Astrocyte (in vitro differentiated cells and primary cell): Measurements from ENCODE around the gene ARHGEF37.
"Not testable (repeated sequence)": the region's sequence is repeated elsewhere in the genome, so short reads cannot be mapped to it uniquely, and the experiment has no call there.

Source experiments
- EZH2 ChIP-seq: IDR thresholded peaks from 2 replicates; pipeline ENCODE4 v1.6.1; 2012; ENCODE audit warnings: mild to moderate bottlenecking, low read length, inconsistent platforms; ENCODE audit not compliant: insufficient read depth
- TF ChIP-seq, protein P1 (sequence below): IDR thresholded peaks from 2 replicates; pipeline ENCODE4 v1.5.1; 2011; ENCODE audit warnings: low read depth, mild to moderate bottlenecking, inconsistent platforms, low read length, moderate library complexity; ENCODE audit not compliant: insufficient read depth

GRCh38 chr5:149649730-149650129 is 68.4 kb downstream of the ARHGEF37 start:
- TF ChIP-seq, protein P1, sequence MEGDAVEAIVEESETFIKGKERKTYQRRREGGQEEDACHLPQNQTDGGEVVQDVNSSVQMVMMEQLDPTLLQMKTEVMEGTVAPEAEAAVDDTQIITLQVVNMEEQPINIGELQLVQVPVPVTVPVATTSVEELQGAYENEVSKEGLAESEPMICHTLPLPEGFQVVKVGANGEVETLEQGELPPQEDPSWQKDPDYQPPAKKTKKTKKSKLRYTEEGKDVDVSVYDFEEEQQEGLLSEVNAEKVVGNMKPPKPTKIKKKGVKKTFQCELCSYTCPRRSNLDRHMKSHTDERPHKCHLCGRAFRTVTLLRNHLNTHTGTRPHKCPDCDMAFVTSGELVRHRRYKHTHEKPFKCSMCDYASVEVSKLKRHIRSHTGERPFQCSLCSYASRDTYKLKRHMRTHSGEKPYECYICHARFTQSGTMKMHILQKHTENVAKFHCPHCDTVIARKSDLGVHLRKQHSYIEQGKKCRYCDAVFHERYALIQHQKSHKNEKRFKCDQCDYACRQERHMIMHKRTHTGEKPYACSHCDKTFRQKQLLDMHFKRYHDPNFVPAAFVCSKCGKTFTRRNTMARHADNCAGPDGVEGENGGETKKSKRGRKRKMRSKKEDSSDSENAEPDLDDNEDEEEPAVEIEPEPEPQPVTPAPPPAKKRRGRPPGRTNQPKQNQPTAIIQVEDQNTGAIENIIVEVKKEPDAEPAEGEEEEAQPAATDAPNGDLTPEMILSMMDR, result not testable (repeated sequence)
- not testable (repeated sequence) for TF ChIP-seq EZH2
